ENCODE results near the gene PDE2A.

GRCh38 chr11:72652133-72652532 lies 22.1 kb downstream of the PDE2A start:
- TF ChIP-seq CTCF (IDR thresholded peaks at IDR 0.05) (no peak), POLR2A (IDR thresholded peaks at IDR 0.05) (no peak)
